ENCODE results near the gene DUSP16.

DNA sequence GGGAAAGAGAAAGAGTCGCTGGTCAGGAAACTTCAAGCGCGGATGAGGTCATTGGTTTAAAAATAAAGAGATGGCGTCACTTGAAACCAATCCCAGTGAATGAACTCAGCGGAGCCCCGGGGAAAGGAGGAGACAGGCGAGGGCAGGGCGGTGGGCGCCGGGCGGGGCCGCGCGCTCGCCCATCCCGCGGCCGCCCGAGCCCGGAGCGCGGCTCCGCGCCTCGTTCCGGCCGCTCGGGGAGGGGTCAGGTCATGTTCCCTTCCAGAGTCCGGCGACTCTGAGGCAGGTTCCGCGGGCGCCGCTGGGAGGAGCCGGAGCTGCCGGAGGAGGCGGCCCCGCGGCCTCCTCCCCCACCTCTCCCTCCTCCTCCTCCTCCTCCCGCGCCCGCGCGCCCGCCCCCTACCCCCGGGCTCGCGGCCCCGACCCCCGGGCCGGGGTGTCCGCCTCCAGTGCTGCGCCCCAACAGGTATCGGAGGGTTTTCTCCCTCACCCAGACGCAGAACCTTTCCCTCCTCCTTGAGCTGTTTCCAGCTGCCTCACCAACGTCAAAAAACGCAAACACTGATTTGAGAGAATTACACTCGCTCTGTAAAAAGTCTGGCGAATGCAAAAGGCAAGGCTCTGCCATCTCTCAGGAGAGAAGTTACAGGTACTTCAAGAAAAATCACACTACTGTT lies at the start of gene DUSP16:
- TF ChIP-seq, protein P1, sequence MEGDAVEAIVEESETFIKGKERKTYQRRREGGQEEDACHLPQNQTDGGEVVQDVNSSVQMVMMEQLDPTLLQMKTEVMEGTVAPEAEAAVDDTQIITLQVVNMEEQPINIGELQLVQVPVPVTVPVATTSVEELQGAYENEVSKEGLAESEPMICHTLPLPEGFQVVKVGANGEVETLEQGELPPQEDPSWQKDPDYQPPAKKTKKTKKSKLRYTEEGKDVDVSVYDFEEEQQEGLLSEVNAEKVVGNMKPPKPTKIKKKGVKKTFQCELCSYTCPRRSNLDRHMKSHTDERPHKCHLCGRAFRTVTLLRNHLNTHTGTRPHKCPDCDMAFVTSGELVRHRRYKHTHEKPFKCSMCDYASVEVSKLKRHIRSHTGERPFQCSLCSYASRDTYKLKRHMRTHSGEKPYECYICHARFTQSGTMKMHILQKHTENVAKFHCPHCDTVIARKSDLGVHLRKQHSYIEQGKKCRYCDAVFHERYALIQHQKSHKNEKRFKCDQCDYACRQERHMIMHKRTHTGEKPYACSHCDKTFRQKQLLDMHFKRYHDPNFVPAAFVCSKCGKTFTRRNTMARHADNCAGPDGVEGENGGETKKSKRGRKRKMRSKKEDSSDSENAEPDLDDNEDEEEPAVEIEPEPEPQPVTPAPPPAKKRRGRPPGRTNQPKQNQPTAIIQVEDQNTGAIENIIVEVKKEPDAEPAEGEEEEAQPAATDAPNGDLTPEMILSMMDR (conservative IDR thresholded peaks at IDR 0.05; ENCODE audit: low read depth, low read length): no peak
- TF ChIP-seq EZH2 (IDR thresholded peaks at IDR 0.05; ENCODE audit: borderline replicate concordance, low read depth, low read length, poor library complexity, severe bottlenecking): no peak
